ENCODE measurements around the gene OPRL1.

- TF ChIP-seq CTCF (IDR thresholded peaks at IDR 0.05), result no peak
- no peak for TF ChIP-seq EP300 (IDR thresholded peaks at IDR 0.05)
- TF ChIP-seq POLR2A (IDR thresholded peaks at IDR 0.05), result no peak
These were observed 69.3 kb downstream of the OPRL1 start for GRCh38 chr20:64149141-64149540.

All from tibial nerve (tissue), 4 donors.